ENCODE results near the gene REEP3.

DNA sequence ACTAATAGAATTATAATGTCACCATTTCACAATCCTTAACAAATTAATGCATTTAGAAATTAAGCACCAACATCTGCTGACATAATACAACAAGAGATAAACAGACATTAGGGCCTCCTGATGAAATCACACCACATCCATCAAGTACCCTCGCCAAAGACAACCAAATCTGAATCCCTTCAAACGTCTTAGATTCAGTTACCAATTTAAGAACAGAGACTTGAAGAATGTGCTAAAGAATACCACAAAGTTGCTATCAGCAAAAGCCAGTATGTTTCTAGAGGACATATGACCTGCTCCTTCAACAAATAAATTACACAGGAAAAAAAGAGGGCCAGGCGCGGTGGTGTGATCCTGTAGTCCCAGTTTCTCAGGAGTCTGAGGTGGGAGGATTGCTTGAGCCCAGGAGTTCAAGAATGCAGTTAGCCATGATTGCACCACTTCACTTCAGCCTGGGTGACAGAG is 144.5 kb downstream of the REEP3 start:
- TF ChIP-seq, protein P1, sequence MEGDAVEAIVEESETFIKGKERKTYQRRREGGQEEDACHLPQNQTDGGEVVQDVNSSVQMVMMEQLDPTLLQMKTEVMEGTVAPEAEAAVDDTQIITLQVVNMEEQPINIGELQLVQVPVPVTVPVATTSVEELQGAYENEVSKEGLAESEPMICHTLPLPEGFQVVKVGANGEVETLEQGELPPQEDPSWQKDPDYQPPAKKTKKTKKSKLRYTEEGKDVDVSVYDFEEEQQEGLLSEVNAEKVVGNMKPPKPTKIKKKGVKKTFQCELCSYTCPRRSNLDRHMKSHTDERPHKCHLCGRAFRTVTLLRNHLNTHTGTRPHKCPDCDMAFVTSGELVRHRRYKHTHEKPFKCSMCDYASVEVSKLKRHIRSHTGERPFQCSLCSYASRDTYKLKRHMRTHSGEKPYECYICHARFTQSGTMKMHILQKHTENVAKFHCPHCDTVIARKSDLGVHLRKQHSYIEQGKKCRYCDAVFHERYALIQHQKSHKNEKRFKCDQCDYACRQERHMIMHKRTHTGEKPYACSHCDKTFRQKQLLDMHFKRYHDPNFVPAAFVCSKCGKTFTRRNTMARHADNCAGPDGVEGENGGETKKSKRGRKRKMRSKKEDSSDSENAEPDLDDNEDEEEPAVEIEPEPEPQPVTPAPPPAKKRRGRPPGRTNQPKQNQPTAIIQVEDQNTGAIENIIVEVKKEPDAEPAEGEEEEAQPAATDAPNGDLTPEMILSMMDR (conservative IDR thresholded peaks at IDR 0.05; ENCODE audit: low read depth, low read length), result no peak
- no peak for TF ChIP-seq EZH2 (IDR thresholded peaks at IDR 0.05; ENCODE audit: borderline replicate concordance, low read depth, low read length, poor library complexity, severe bottlenecking)

Measured in A673 (cell line).